HepG2 (cell line): ENCODE data around the gene GART. TPM values are rescaled to one million over a fixed set of nuclear protein-coding genes. Genes with fewer than 3 reads are reported as not detected.

Experiments
- DBP ChIP-seq: sonication (generic); formaldehyde crosslinking; IDR thresholded peaks from 2 replicates; pipeline ENCODE4 v1.4.0; 2020; ENCODE audit warnings: missing genetic modification reagents; ENCODE audit errors: not compliant biosample characterization
- DPF2 ChIP-seq: sonication (generic); formaldehyde crosslinking; IDR thresholded peaks from 2 replicates; pipeline ENCODE4 v1.4.0; 2020; ENCODE audit warnings: mild to moderate bottlenecking, low read depth, missing genetic modification reagents, borderline replicate concordance
- DR1 ChIP-seq: sonication (generic); formaldehyde crosslinking; IDR thresholded peaks from 2 replicates; pipeline ENCODE4 v1.8.0; 2021; ENCODE audit warnings: mild to moderate bottlenecking, missing genetic modification reagents, inconsistent platforms
- ELF3 ChIP-seq: IDR thresholded peaks from 2 replicates; pipeline ENCODE4 v1.6.1; 2016; ENCODE audit warnings: missing genetic modification reagents, missing compliant biosample characterization
- FLYWCH1 ChIP-seq: sonication (generic); formaldehyde crosslinking; IDR thresholded peaks from 2 replicates; pipeline ENCODE4 v1.8.1; 2023; ENCODE audit warnings: mild to moderate bottlenecking, missing genetic modification reagents
- GZF1 ChIP-seq: sonication (generic); formaldehyde crosslinking; IDR thresholded peaks from 2 replicates; pipeline ENCODE4 v1.5.1; 2020; ENCODE audit warnings: mild to moderate bottlenecking, missing genetic modification reagents
- HHEX ChIP-seq: IDR thresholded peaks from 2 replicates; pipeline ENCODE4 v1.6.1; 2016; ENCODE audit warnings: control low read depth
- MAZ ChIP-seq, 2 experiments: sonication (generic) in 1 of 2; formaldehyde crosslinking in 1 of 2; IDR thresholded peaks; 2 replicates each; pipeline versions ENCODE4 v1.5.0 to v1.6.1; 2012 to 2020; ENCODE audit warnings: low read depth in 2 of 2, mild to moderate bottlenecking in 2 of 2, borderline replicate concordance in 1 of 2, improper control_type of control experiment in 1 of 2, low read length in 1 of 2, missing genetic modification reagents in 1 of 2, moderate library complexity in 1 of 2
- MYC ChIP-seq: sonication (generic); formaldehyde crosslinking; IDR thresholded peaks from 2 replicates; pipeline ENCODE4 v1.9.0; 2021; ENCODE audit warnings: missing genetic modification reagents, borderline replicate concordance
- NONO ChIP-seq, 2 experiments: fragments of 450-650 bp in 1 of 2; sonication (generic) in 1 of 2; formaldehyde crosslinking in 1 of 2; IDR thresholded peaks in 1 of 2; conservative IDR thresholded peaks in 1 of 2; 2 replicates each; pipeline versions ENCODE4 v1.6.1 to v1.8.0; 2017 to 2022; ENCODE audit warnings: mild to moderate bottlenecking in 1 of 2, missing genetic modification reagents in 1 of 2, moderate library complexity in 1 of 2
- SIX4 ChIP-seq: sonication (generic); formaldehyde crosslinking; IDR thresholded peaks from 2 replicates; pipeline ENCODE4 v1.4.0; 2020; ENCODE audit warnings: missing genetic modification reagents
- TOE1 ChIP-seq: sonication (generic); formaldehyde crosslinking; IDR thresholded peaks from 2 replicates; pipeline ENCODE4 v1.4.0; 2020; ENCODE audit warnings: mild to moderate bottlenecking, missing genetic modification reagents
- ZBTB2 ChIP-seq: sonication (generic); formaldehyde crosslinking; IDR thresholded peaks from 2 replicates; pipeline ENCODE4 v1.8.0; 2022; ENCODE audit warnings: low read depth, missing genetic modification reagents
- ZC3H13 ChIP-seq: sonication (generic); formaldehyde crosslinking; IDR thresholded peaks from 2 replicates; pipeline ENCODE4 v1.8.1; 2023; ENCODE audit warnings: mild to moderate bottlenecking, missing genetic modification reagents, moderate library complexity
- ZNF17 ChIP-seq: sonication (generic); formaldehyde crosslinking; IDR thresholded peaks from 2 replicates; pipeline ENCODE4 v1.5.0; 2020; ENCODE audit warnings: mild to moderate bottlenecking, missing genetic modification reagents
- ZNF543 ChIP-seq: sonication (generic); formaldehyde crosslinking; IDR thresholded peaks from 2 replicates; pipeline ENCODE4 v1.4.0; 2020; ENCODE audit warnings: mild to moderate bottlenecking, missing genetic modification reagents
- ZNF567 ChIP-seq: sonication (generic); formaldehyde crosslinking; IDR thresholded peaks from 2 replicates; pipeline ENCODE4 v1.8.1; 2023; ENCODE audit warnings: mild to moderate bottlenecking, missing genetic modification reagents, borderline replicate concordance
- ZNF597 ChIP-seq: sonication (generic); formaldehyde crosslinking; IDR thresholded peaks from 2 replicates; pipeline ENCODE4 v1.5.0; 2020; ENCODE audit warnings: missing genetic modification reagents
- ZNF761 ChIP-seq: sonication (generic); formaldehyde crosslinking; conservative IDR thresholded peaks from 2 replicates; pipeline ENCODE4 v1.4.0; 2020; ENCODE audit warnings: mild to moderate bottlenecking, missing genetic modification reagents
- ZNF781 ChIP-seq: sonication (generic); formaldehyde crosslinking; IDR thresholded peaks from 2 replicates; pipeline ENCODE4 v1.5.1; 2020; ENCODE audit warnings: borderline replicate concordance, mild to moderate bottlenecking, missing genetic modification reagents; ENCODE audit errors: not compliant biosample characterization
- polyA plus RNA-seq, 8 experiments: library from polyadenylated mRNA; depleted of rRNA in 3 of 8; stranded (reverse) in 7 of 8; unstranded in 1 of 8; fragments of >200 nt; fragmentation: Illumina TruSeq in 4 of 8; extraction: Trizol in 4 of 8; gene quantifications; 2 replicates each; pipeline versions ENCODE4 v1.2.1 to v1.2.3, GENCODE V29; 2011 to 2016; ENCODE audit warnings: low read depth in 4 of 8, missing spikeins in 1 of 8, mixed read lengths in 1 of 8; ENCODE audit not compliant: insufficient read depth in 1 of 8
- total RNA-seq, 5 experiments: library from RNA; depleted of rRNA; stranded (reverse); fragments of >200 nt; fragmentation: Illumina TruSeq; extraction: Trizol; gene quantifications; 2 replicates each; pipeline ENCODE4 v1.2.3, GENCODE V29; 2016; ENCODE audit warnings: low read depth in 1 of 5
- TF ChIP-seq, protein P1 (sequence below): sonication (generic); formaldehyde crosslinking; IDR thresholded peaks from 2 replicates; pipeline ENCODE4 v1.4.0; 2020; ENCODE audit warnings: mild to moderate bottlenecking, missing genetic modification reagents

GART gene
- total and polyA plus RNA-seq, 2 of the 13 experiments (the other 11 are each of a cell fraction or from before 2014, with no cell fraction given), result 17.9 to 109 TPM

GRCh38 chr21:33478935-33479678 is 62.8 kb downstream of the GART start (continued):
- no peak for TF ChIP-seq DR1
- TF ChIP-seq GZF1 (CRISPR knock-in tag), result 0 out of 2 replicates have a peak, but pooled peaks have one; percentile 13
- TF ChIP-seq ZNF761, result no peak
- peak; percentile 62; the same call in 1 of the 2 replicates for TF ChIP-seq FLYWCH1 (CRISPR knock-in tag)
- 0 out of 2 replicates have a peak, but pooled peaks have one; percentile 53 for TF ChIP-seq ZNF567 (CRISPR knock-in tag)
- no peak for TF ChIP-seq SIX4
- no peak for TF ChIP-seq MAZ (IDR thresholded peaks at IDR 0.05; ENCODE audit: borderline replicate concordance, low read depth, low read length)
- TF ChIP-seq MAZ (CRISPR knock-in tag; IDR thresholded peaks at IDR 0.05; ENCODE audit: low read depth), result no peak
- TF ChIP-seq ZNF17, result no peak
- peak; percentile 22; the same call in 1 of the 2 replicates for TF ChIP-seq ZC3H13 (CRISPR knock-in tag)
- TF ChIP-seq ZNF781 (CRISPR knock-in tag), result no peak
- TF ChIP-seq HHEX (CRISPR knock-in tag), result no peak
- TF ChIP-seq, protein P1, sequence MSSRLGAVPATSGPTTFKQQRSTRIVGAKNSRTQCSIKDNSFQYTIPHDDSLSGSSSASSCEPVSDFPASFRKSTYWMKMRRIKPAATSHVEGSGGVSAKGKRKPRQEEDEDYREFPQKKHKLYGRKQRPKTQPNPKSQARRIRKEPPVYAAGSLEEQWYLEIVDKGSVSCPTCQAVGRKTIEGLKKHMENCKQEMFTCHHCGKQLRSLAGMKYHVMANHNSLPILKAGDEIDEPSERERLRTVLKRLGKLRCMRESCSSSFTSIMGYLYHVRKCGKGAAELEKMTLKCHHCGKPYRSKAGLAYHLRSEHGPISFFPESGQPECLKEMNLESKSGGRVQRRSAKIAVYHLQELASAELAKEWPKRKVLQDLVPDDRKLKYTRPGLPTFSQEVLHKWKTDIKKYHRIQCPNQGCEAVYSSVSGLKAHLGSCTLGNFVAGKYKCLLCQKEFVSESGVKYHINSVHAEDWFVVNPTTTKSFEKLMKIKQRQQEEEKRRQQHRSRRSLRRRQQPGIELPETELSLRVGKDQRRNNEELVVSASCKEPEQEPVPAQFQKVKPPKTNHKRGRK (CRISPR knock-in tag), result no peak
- no peak for TF ChIP-seq DBP
- TF ChIP-seq ZBTB2, result 0 out of 2 replicates have a peak, but pooled peaks have one; percentile 5
- 0 out of 2 replicates have a peak, but pooled peaks have one; percentile 3 for TF ChIP-seq ELF3
- TF ChIP-seq ZNF543 (CRISPR knock-in tag), result peak; percentile 32; the same call in 1 of the 2 replicates
- peak; percentile 18; the same call in 1 of the 2 replicates for TF ChIP-seq MYC
- no peak for TF ChIP-seq TOE1 (CRISPR knock-in tag)
- no peak for TF ChIP-seq NONO (IDR thresholded peaks at IDR 0.05)
- peak; percentile 53; the same call in 1 of the 2 replicates for TF ChIP-seq NONO (CRISPR knock-in tag; conservative IDR thresholded peaks at IDR 0.05)
- TF ChIP-seq ZNF597 (CRISPR knock-in tag), result no peak
- no peak for TF ChIP-seq DPF2 (CRISPR knock-in tag)
